Hippocampal formation (tissue), 2 donors: ENCODE data around the gene DMC1.
A peak's percentile ranks its signal among the peaks of the same experiment; 100 is the strongest.

Experiments used
- DNase-seq, 2 donors: peaks; one replicate each; lab custom pipeline; 2025; lab: John Stamatoyannopoulos, UW

The DMC1 gene

DNA sequence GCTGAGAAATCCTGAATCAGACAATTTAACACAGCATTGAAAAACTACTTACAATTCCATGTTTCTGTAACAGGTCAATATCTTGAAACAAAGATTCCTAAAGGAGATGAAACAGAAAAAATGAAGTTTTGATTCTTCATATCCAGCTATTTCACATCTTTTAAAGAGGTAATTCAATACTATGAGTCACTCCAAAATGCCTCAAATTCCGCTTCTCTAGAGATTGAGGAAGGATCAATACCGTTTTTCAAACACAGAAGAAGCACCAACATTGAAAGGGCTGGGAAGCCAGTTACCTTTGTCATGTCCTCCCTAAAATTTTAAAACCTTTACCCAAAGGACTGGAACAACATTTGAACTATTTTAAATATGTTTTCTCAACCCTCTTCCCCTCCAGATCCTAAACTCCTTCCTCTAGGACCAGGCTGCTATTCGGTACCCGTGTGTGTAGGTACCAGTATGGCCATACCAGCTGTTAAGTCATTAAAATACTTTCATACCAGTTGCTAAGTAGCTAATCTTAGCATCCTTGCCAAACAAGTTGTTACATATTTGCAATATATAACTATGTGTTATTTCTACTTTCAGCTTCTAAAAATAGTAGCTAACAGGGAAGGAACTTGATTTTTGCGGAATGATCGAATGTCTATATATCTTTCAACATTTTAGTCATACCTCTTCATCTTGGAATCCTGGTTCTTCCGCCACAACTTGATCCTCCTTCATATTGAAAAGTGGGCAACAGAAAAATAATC, 2.3 kb downstream of the DMC1 start:
- no peak for DNase-seq

GRCh38 chr22:38566726-38567504, 3.1 kb downstream of the DMC1 start:
- peak in 1 of 2 donors; percentile 31 for DNase-seq

DNA sequence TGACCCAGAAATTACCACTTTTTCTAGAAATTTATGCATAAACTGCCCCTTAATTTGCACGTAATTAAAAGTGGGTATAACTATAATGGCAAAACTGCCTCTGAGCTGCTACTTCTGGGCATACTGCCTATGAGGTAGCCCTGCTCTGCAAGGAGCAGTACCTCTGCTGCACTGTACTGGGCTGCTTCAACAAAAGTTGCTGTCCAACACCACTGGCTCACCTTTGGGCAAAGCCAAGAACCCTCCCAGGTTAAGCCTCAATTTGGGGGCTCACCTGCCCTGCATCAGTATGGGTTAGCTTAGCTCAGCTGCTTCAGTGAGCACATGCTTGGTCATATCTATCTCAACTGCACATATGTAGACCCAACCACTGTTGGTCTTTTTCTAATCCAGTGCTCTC, 4.5 kb downstream of the DMC1 start:
- DNase-seq, result no peak

DNA sequence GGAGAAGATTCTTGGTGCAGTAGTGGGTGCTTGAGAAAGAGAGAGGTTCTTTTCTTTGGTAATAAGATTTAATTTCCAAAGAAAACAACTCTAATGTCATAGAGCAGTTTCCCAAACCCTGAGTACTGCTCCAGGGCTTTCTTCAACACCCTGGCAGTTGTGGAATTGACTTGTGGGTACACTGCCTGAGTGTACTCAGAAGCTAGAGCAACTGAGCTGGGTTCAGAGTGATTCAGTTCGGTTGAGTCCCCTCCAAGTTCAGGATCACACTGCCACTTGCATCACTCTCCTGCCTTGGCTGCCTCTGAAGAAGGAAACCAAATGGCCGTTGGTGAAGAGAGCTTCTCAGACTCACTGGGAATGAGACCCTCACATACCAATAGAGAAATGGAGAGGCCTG, 5.3 kb downstream of the DMC1 start:
- no peak for DNase-seq

GRCh38 chr22:38554281-38554680, 15.7 kb downstream of the DMC1 start:
- DNase-seq, result no peak

DNA sequence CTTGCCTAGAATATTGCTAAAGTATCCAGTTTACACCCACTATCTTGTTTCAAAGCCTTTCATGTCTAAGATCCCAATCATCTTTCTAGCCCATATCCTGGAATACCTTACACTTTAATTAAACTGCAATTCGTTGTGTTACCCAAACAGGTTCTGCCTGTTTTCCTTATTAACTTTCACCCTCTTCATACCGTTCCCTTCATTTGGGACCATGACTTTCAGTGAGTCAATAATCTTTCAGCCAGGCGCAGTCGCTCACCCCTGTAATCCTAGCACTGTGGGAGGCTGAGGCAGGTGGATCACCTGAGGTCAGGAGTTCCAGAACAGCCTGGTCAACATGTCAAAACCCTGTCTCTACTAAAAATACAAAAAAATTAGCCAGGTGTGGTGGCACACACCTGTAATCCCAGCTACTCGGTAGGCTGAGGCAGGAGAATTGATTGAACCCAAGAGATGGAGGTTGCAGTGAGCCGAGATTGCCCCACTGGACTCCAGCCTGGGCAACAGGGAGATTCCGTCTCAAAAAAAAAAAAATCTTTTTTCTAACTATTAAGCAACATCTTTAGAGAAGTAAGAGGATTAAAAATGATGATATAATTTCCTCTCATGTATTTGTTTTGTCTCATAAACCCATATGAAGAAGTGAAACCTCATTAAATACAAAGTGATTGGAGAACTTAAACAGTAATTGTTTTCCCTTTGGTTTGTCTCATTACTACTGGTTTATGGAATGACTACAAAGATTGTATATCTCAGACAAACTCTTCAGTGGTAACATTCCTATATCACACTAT, 20.7 kb downstream of the DMC1 start:
- DNase-seq, result no peak

DNA sequence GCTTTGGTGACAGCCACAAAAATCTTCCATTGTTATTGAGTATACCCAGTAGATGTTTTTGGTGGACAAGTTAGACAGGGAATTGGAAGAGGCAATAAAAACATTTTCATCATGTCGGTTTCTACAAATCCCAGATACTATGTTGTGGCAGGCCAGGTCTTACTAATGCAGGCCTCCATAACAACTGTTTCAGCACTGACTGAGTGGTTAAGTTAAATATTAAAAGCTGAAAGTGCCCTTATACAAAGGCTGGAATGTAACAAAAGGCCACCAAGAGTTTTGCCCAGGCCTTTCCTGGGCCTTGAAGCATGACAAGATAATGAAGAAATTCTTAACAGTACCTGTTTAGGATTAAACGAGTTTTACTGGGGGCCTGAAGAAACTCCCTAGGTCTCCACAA, 29.3 kb downstream of the DMC1 start:
- DNase-seq, result no peak

DNA sequence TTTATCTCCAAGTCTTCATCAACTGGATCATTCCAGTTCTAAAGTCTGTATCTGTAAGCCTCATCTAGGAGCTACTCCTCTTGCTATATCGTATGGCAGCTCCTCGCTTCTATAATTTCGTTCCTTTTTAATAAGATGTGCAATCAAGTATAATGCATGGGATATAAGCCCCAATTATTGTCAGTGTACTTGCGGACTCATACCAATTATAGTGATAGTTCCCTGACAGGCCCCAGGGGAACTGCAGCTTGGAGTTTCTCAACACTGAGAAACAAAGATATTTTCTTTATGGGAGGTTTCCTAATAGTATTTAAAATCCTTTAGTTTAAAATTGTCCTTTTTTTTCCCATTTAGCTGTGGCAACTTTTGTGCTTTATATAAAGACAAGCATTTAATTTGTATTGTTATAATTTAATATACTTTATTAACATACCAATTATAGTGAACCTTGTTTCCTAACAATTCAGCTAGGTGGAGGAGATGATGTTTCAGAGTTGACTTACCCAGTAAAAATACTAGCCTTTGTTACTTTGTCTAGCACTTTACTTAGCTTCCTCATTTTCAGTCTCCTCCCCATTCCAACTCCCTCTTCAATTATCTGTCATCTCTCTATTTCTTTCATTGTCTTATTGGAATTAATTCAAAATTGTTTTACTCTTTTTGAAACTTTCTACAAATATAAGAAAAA, 38.6 kb downstream of the DMC1 start:
- no peak for DNase-seq

DNA sequence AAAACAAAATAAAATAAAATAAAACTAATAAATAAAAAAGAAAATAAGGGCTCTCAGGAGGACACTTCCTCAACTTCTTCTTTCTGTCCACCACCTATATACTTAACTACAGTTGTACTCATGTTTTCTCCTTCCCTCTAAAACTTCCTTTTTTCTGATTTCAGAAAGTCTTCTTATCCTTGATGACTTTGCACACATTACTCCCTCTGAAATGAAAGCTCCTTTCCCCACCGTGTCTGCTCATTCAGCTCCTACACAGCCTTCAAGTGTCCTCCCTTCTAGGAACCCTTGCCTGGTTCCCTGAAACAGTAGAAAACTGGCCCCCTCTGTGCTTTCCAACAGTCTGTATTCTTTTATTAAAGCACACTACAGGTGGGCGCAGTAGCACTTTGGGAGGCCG, 45.6 kb downstream of the DMC1 start:
- DNase-seq, result no peak

- DNase-seq, result no peak
Measured at GRCh38 chr22:38523479-38523878, 46.5 kb downstream of the DMC1 start.

DNA sequence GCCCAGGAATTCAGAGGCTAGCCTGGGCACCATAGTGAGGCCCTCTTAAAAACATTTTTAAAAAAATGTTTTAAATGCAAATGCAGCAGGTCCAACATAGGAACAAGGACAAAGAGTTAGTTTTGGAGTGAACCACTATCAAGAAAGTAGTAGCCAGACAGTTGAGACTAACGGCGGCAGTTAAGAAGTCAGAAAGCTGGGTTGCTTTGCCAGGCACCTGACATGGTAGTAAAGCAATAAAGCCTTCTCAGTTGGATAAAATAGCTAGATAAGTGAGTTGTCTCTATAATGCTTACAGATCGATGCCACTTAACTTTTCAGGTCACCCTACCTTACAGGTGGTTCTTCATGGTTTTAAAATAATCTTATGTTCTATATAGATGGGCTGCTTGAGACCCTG, 47.0 kb downstream of the DMC1 start:
- no peak for DNase-seq

DNA sequence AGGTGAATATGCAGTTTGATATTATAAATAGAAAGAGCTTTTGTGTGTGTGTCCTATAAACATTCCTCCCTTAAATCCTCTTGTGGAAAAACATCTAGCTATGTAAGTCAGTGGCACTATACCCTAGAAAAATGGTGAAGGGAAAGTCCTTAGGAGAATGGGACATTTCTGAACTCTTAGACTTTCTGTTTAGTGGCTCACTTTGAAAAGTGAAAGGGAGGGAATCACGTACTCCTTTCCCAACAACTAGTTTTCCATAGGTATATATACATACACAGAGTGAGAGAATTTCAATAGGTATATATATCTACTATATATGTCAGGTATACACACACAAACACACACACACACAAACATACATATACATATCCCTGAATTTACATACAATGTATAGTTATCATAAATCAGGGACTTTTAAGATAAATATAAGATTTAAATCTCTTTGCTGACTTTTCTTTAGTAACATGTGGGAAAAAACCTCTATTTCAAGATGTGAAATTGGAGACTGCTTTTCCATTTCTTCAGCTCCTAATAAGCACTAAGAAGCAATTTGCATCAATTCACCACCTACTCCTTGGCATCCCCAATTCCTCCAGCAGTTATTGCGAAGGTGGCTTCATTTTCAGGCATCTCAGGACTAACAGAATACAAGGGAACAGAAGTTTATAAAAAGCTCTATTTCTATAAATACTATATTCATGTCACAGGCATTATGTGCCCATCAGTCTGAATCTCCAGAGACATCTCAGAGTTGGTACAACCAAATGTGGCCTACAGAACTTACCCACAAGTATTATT, 50.3 kb downstream of the DMC1 start:
- DNase-seq, result no peak

DNA sequence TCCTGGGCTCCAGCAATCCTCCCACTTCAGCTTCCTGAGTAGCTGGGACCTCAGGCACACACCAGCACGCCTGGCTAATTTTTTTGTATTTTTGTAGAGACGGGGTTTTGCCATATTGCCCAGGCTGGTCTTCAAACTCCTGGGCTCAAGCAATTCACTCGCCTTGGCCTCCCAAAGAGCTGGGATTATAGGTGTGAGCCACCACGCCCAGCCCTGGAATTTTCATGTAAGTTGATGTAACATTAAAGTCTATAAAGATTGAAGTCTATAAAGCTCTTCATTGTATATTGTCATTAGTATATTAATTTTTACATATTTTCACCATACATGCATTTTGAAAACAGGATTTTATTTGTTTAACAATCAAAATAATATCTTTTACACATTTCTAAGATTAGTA, 51.4 kb downstream of the DMC1 start:
- DNase-seq, result no peak

DNA sequence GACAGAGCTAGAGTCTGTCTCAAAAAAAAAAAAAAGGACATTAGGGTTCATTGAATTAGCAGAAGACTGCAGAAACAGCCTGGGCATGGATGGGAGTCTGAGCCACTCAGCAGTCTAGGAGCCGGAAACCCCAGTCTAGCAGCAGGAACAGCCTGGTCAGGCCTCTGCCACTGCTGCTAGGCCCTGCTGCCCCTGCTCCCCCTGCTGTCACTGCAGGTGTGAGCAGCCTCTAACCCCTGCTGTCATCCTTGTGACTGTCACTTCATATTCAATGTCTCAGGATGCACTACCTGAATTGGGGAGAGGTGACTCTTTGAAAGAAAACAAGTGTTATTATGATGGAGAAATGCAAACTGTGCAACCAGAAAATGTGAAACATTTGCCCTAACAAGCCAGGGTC, 56.9 kb downstream of the DMC1 start:
- no peak for DNase-seq

- DNase-seq, result no peak
Measured at GRCh38 chr22:38510416-38510970, 59.5 kb downstream of the DMC1 start.

GRCh38 chr22:38506118-38506962, 63.6 kb downstream of the DMC1 start, which contains the start of gene DDX17:
DDX17 (minus strand) TSS chr22:38506311.
- DNase-seq, result peak; percentile 93 to 99

- DNase-seq, result peak; percentile 74 to 78
Measured at GRCh38 chr22:38505541-38506117, 64.4 kb downstream of the DMC1 start.

GRCh38 chr22:38504731-38505540, 65.0 kb downstream of the DMC1 start:
- no peak for DNase-seq

DNA sequence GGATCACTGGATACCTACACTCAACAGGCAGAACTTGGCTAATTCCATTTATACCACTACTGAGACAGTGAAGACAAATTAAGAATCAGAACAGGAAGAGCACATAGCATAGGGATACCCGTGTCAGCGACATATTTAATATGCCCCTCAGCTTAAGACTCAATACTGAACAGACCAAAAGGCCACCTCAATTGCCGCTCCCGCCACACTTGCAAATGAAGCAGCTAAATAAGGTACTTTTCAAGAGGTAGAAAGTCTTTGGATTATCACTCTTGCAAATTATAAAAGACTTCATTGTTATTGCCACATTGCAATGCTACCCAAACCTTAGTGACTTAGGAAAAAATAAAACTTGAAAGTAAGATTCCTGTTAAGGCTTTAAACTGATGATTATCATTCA, 67.0 kb downstream of the DMC1 start:
- DNase-seq, result no peak
